GM19372 (cell line): ENCODE data around the gene L1CAM.

Experiments
- ATAC-seq: cut with Tn5 transposase; IDR thresholded peaks from one replicate; pipeline ENCODE4 v1.9.1; 2021; ENCODE audit warnings: mild to moderate bottlenecking, low read depth, moderate library complexity; ENCODE audit not compliant: unreplicated experiment

Gene L1CAM

GRCh38 chrX:153878969-153879653 is 6.9 kb downstream of the L1CAM start:
- ATAC-seq = no peak

GRCh38 chrX:153878345-153878744 is 7.6 kb downstream of the L1CAM start:
- no peak for ATAC-seq

GRCh38 chrX:153877571-153878261 is 8.3 kb downstream of the L1CAM start:
- no peak for ATAC-seq

- no peak for ATAC-seq
Observed at GRCh38 chrX:153876112-153876491, 9.9 kb downstream of the L1CAM start.

GRCh38 chrX:153875391-153876111 is 10.4 kb downstream of the L1CAM start:
- ATAC-seq = no peak

- ATAC-seq = no peak
Observed at GRCh38 chrX:153874366-153875125, 11.4 kb downstream of the L1CAM start.

- no peak for ATAC-seq
Observed at GRCh38 chrX:153874085-153874365, 11.9 kb downstream of the L1CAM start.

- no peak for ATAC-seq
Observed at GRCh38 chrX:153873282-153874084, 12.5 kb downstream of the L1CAM start.

GRCh38 chrX:153871946-153872878 is 13.8 kb downstream of the L1CAM start:
- ATAC-seq = no peak

GRCh38 chrX:153871451-153871850 is 14.5 kb downstream of the L1CAM start:
- no peak for ATAC-seq

- no peak for ATAC-seq
Observed at GRCh38 chrX:153870791-153871360, 15.1 kb downstream of the L1CAM start.

GRCh38 chrX:153870288-153870690 is 15.7 kb downstream of the L1CAM start:
- no peak for ATAC-seq

GRCh38 chrX:153869473-153870287 is 16.3 kb downstream of the L1CAM start:
- no peak for ATAC-seq

GRCh38 chrX:153868576-153869472 is 17.1 kb downstream of the L1CAM start:
- ATAC-seq = no peak

- ATAC-seq = no peak
Observed at GRCh38 chrX:153867671-153868070, 18.3 kb downstream of the L1CAM start.

GRCh38 chrX:153867139-153867538 is 18.8 kb downstream of the L1CAM start:
- ATAC-seq = no peak
